ENCODE data around the gene AHNAK2.
"Not testable (repeated sequence)": the region's sequence is repeated elsewhere in the genome, so short reads cannot be mapped to it uniquely, and the experiment has no call there.

GRCh38 chr14:104943216-104944015 is 34.8 kb downstream of the AHNAK2 start:
- TF ChIP-seq CTCF (IDR thresholded peaks at IDR 0.05); ZFX (IDR thresholded peaks at IDR 0.05; ENCODE audit: borderline replicate concordance): not testable (repeated sequence)

Data from 22Rv1 (cell line).